IMR-90 (cell line): ENCODE data around the gene BCAP31. TPM values are rescaled to one million over a fixed set of nuclear protein-coding genes. Genes with fewer than 3 reads are reported as not detected.

Experiments
- RAD21 ChIP-seq: IDR thresholded peaks from 2 replicates; pipeline ENCODE4 v1.6.1; 2012; ENCODE audit warnings: low read length, improper control_type of control experiment
- RFX5 ChIP-seq: IDR thresholded peaks from 2 replicates; pipeline ENCODE4 v1.8.0; 2012; ENCODE audit warnings: low read depth, mild to moderate bottlenecking, low read length, moderate library complexity
- polyA plus RNA-seq, 3 experiments: library from polyadenylated mRNA; depleted of rRNA; stranded (reverse); fragments of >200 nt; gene quantifications; 2 replicates each; pipeline ENCODE4 v1.2.3, GENCODE V29; 2012; ENCODE audit warnings: low replicate concordance in 1 of 3
- total RNA-seq: library from RNA; depleted of rRNA; stranded (reverse); fragments of >200 nt; gene quantifications from 2 replicates; pipeline ENCODE4 v1.2.3, GENCODE V29; 2012
- TF ChIP-seq, protein P1 (sequence below): fragments of 150-350 bp; IDR thresholded peaks from 2 replicates; pipeline ENCODE4 v1.6.1; 2016; ENCODE audit warnings: low read depth, mild to moderate bottlenecking, low read length, moderate library complexity, borderline replicate concordance

BCAP31 gene
- total and polyA plus RNA-seq, 2 of the 4 experiments (the other 2 are of a cell fraction), result 125 to 244 TPM

- TF ChIP-seq, protein P1, sequence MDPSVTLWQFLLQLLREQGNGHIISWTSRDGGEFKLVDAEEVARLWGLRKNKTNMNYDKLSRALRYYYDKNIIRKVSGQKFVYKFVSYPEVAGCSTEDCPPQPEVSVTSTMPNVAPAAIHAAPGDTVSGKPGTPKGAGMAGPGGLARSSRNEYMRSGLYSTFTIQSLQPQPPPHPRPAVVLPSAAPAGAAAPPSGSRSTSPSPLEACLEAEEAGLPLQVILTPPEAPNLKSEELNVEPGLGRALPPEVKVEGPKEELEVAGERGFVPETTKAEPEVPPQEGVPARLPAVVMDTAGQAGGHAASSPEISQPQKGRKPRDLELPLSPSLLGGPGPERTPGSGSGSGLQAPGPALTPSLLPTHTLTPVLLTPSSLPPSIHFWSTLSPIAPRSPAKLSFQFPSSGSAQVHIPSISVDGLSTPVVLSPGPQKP, result no peak
- TF ChIP-seq RAD21, result no peak
- no peak for TF ChIP-seq RFX5
These were observed 48.4 kb upstream of the BCAP31 start (continued) for GRCh38 chrX:153772316-153773217.
